T follicular helper cell (primary cell): ENCODE data around the gene SEMA3G.

Source experiments
- DNase-seq: peaks from one replicate; pipeline ENCODE4 v3.0.0-alpha.2; 2020; ENCODE audit warnings: low read depth

The SEMA3G gene

DNA sequence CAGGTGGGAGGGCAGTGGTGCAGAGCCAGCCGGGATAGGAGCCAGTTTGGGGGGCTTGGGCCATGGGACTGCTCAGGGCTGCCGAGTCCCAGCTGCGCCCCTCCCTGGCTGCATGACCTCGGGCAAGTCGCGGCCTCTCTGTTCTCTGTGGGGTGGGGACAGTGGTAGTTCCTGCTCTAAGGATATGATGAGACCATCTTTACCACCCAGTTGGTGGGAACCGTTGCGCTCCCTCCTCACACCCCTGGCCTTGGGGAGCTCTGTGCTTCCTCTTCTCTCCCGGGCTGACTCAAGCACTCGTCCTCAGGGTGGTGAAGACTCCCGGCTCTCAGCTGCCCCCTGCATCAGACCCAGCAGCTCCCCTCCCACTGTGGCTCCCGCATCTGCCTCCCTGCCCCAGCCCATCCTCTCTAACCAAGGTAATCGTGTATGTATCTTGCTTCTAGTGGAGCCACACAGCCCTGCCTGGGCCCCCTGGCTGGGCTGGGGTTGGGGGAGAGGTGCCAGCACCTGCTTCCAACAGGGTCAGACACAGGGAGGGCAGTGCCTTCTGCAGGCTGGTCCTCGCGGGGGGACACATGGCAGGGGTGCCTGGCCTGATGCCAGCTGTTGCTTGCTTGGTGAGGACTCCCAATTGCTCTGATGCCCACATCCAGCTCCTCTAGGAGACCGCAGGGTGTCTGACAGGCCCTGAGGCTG lies 35.1 kb upstream of the SEMA3G start:
- no peak for DNase-seq

DNA sequence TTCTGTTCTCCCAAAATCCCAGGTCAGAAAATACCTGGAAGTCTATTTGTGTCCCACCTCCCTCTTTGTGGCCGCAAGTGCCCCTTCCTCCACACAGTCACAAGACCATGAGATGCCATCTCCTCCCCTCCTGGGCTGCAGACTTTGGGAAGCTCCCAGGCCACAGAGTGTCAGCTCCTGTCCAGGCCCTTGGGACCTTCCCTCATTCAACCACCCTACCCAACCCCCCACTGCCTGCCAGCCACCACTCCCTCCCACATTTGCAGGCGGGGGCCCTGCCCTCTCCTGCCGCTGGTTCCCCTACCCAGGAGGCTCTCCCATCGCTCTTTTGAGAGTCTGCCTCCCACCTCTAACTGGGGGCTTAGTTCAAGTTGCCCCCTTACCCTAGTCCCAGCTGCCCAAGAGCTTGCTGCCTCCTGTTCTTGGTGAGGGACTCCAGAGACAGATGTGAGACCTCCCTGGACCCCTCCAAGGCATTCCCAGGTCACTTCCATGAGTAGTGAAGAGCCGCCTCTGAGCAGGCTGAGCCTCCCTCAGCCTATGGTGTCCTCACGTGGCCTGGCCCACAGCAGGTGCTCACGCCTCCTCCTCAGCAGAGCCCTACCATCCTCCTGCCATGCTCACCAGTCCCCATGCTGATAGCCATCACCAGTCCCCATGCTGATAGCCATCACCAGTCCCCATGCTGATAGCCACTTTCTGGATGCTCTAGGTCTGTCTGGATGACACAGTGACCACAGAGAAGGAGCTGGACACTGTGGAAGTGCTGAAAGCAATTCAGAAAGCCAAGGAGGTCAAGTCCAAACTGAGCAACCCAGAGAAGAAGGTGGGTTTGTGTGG lies 34.4 kb upstream of the SEMA3G start:
- no peak for DNase-seq

DNA sequence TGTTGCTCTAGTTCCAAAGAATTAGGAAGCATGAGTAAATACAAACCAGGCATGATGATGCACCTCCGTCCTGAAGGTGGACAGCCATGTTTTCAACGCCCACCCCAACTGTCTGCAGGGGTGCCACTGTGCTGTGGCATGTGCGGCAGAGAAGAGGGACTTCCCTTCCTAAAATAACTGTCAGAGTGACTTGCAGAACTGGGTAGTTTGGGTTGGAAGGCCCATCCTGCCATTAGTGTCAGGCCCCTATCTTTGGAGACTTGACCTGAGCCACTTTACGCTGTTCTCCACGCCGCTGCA lies 32.8 kb upstream of the SEMA3G start:
- no peak for DNase-seq

GRCh38 chr3:52477076-52477795 lies 32.3 kb upstream of the SEMA3G start:
- no peak for DNase-seq

GRCh38 chr3:52473026-52473425 lies 28.1 kb upstream of the SEMA3G start:
- DNase-seq: no peak

GRCh38 chr3:52472239-52473000 lies 27.5 kb upstream of the SEMA3G start:
- no peak for DNase-seq

- DNase-seq: no peak
Observed at GRCh38 chr3:52471371-52472238, 26.7 kb upstream of the SEMA3G start.

GRCh38 chr3:52470920-52471319 lies 26.0 kb upstream of the SEMA3G start:
- DNase-seq: no peak

GRCh38 chr3:52469001-52469400 lies 24.1 kb upstream of the SEMA3G start:
- no peak for DNase-seq

DNA sequence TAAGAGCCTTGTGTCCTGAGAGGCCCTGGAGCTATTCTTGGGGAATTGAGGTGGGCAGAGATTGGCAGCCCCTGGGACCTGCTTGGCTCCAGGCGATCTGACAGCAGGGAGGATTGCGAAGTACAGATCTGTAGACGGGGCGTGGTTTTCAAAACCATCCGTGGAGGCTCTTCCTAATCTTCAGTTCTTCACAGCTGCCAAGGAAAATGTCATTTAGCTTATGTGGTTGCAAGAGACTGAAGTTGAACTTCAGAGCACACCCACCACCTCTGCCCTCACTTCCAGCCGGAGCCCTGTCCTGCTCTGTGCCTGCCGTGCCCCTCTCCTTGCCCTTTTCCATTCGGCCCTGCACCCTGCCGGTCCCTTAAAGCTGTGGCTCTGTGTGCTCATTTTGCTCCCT lies 23.4 kb upstream of the SEMA3G start:
- no peak for DNase-seq

GRCh38 chr3:52463416-52463815 lies 18.5 kb upstream of the SEMA3G start:
- no peak for DNase-seq

DNA sequence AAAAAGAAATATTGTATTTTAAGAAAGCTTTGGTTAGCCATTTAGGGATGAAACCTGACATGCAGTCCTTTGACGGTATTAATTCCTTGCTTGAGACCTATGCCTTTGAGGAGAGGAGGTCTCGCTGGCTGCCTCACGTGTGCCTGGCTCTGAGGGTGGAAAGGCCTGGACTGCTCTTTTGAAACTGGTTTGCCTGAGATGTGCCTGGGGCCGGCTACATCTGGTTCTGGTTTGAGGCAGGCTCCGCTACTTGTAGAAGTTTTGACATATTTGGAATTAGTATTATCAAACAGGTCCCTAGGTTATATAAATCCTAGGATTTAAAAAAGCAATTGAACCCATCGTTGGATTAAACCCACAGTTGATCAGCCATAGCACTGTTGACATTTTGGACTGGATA lies 17.0 kb upstream of the SEMA3G start:
- no peak for DNase-seq

GRCh38 chr3:52458770-52459545 lies 14.1 kb upstream of the SEMA3G start:
- no peak for DNase-seq

- no peak for DNase-seq
Observed at GRCh38 chr3:52458031-52458760, 13.3 kb upstream of the SEMA3G start.

DNA sequence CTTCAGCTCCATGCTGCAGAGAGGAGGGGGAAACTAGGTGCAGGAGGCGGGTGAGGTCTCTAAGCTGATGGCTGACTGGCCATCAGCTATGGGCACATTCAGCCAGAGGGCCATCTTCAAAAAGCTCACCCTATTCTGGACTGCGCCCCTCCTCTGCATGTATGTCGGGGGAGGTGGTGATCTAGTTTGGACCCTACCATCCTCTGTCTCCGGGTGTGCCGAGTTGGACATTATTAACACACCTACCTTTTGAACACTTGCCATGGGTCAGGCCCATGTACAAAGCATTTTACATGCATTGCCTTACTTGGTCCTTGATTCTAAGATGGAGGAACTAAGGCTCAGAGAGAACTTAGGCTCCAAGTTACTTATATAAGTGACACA lies 11.9 kb upstream of the SEMA3G start:
- DNase-seq: no peak

DNA sequence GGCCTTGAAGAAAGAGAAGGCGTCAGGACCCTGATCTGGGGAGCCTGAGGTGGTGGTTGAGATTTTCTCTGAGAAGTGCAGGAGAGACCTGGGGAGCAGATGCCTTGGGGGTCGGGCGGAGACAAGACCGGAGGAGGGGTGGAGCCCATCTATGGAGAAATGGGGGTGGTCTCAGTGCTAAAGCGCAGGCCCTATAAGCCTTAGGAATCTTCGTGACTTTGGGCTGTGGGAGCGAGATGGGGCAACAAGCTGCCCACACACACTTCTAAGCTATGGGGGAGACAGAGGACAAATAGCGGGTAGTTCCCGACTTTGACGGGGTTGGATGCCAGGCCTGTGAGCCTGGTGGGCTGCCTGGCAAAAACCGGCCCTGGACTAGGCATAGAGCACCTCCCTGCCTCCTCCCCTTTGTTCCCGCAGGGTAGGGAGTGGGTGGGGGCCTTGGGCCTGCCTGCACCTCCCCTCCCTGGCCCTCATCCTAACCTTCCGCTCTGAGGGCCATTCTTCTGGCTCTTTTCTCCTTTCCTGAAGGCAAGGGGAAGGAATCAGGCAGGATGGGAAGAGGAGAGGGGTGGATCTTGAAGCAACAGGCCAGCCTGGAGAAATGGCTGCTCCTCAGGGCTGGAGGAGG lies 11.4 kb upstream of the SEMA3G start:
- DNase-seq: no peak

- peak; percentile 95 for DNase-seq
Observed at GRCh38 chr3:52455283-52456168, 10.6 kb upstream of the SEMA3G start, which contains the start of gene NISCH. NISCH (plus strand) TSS chr3:52455604; CDS start chr3:52455642, 38 bp downstream.

DNA sequence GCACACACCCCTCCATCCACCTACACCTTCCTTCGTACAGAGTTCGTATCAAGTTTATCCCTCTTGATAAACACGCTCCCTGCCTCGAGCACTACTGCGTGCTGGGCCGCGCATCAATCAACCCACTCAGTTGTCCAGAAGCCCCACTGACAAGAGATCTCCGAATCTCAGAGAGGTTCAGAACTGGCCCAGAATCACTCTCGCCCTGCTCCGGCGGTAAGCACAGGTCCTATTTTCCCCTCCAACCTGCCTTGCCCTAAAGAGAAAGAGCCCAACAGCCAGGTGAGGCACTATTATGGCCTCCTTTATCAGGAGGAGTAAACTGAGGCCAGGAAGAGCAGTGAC lies 10.0 kb upstream of the SEMA3G start:
- no peak for DNase-seq
